Ectodermal cell (in vitro differentiated cells): ENCODE results near the gene ABL1.

Experiments
- H3K27ac ChIP-seq: 2 replicates; pipeline ENCODE4 v1.7.0; 2013; ENCODE audit warnings: mild to moderate bottlenecking, low read depth, low read length; ENCODE audit not compliant: insufficient read depth, poor library complexity, severe bottlenecking
- H3K27me3 ChIP-seq: 2 replicates; pipeline ENCODE4 v1.7.0; 2013; ENCODE audit warnings: mild to moderate bottlenecking, low read length; ENCODE audit not compliant: insufficient read depth, control insufficient read depth, poor library complexity, severe bottlenecking
- H3K36me3 ChIP-seq: one replicate; pipeline ENCODE4 v1.7.0; 2013; ENCODE audit warnings: low read length; ENCODE audit not compliant: control insufficient read depth, insufficient read depth
- H3K4me1 ChIP-seq: one replicate; pipeline ENCODE4 v1.7.0; 2013; ENCODE audit warnings: low read length; ENCODE audit not compliant: control insufficient read depth, insufficient read depth
- H3K4me3 ChIP-seq: 2 replicates; pipeline ENCODE4 v1.7.0; 2013; ENCODE audit warnings: low read depth, low read length, control low read depth; ENCODE audit not compliant: insufficient read depth
- H3K9me3 ChIP-seq: 2 replicates; pipeline ENCODE4 v1.7.0; 2013; ENCODE audit warnings: mild to moderate bottlenecking, low read length, moderate library complexity; ENCODE audit not compliant: control insufficient read depth
- WGBS, 2 experiments: methylation state at CpG; one replicate each; pipeline ENCODE4 v1.1.7; 2013; ENCODE audit warnings: missing lambda C conversion rate in 2 of 2; 5-methylcytosine and 5-hydroxymethylcytosine counted together

ABL1 gene

GRCh38 chr9:130882696-130883225 is 47.7 kb downstream of the ABL1 start:
- no peak overlapping the region for H3K27ac ChIP-seq
- H3K9me3 ChIP-seq: no peaks in the 10 kb centered on the region
- no peaks in the 10 kb centered on the region for H3K4me1 ChIP-seq
- no peak overlapping the region for H3K4me3 ChIP-seq
- WGBS, 2 experiments: 92 to 97% methylated on average over 15 of the region's 15 CpGs
- peaks cover 67% of the 10 kb centered on the region for H3K36me3 ChIP-seq
- no peaks in the 10 kb centered on the region for H3K27me3 ChIP-seq

- Histone ChIP-seq H3K4me3 (no peak overlapping the region), H3K27me3 (no peaks in the 10 kb centered on the region), H3K27ac (no peak overlapping the region), H3K4me1 (no peaks in the 10 kb centered on the region), H3K9me3 (no peaks in the 10 kb centered on the region), H3K36me3 (peaks cover 69% of the 10 kb centered on the region)
- WGBS, 2 experiments: 87 to 90% methylated on average over 5 of the region's 5 CpGs
Observed at GRCh38 chr9:130883479-130883878, 48.4 kb downstream of the ABL1 start.

- no peaks in the 10 kb centered on the region for H3K27me3 ChIP-seq
- H3K4me3 ChIP-seq: no peak overlapping the region
- H3K9me3 ChIP-seq: no peaks in the 10 kb centered on the region
- WGBS, 2 experiments: 93 to 95% methylated on average over 25 of the region's 25 CpGs
- H3K27ac ChIP-seq: no peak overlapping the region
- no peaks in the 10 kb centered on the region for H3K4me1 ChIP-seq
- peaks cover 64% of the 10 kb centered on the region for H3K36me3 ChIP-seq
Observed at GRCh38 chr9:130884111-130884531, 49.1 kb downstream of the ABL1 start.

GRCh38 chr9:130884542-130885483 is 49.8 kb downstream of the ABL1 start:
- Histone ChIP-seq H3K36me3 (peaks cover 58% of the 10 kb centered on the region), H3K4me3 (no peak overlapping the region), H3K4me1 (no peaks in the 10 kb centered on the region), H3K9me3 (no peaks in the 10 kb centered on the region), H3K27me3 (no peaks in the 10 kb centered on the region), H3K27ac (no peak overlapping the region)
- 94 to 95% methylated on average over 47 of the region's 47 CpGs for WGBS, 2 experiments

- 94% methylated on average over 35 of the region's 35 CpGs for WGBS, 2 experiments
- no peaks in the 10 kb centered on the region for H3K27me3 ChIP-seq
- H3K4me3 ChIP-seq: no peak overlapping the region
- H3K36me3 ChIP-seq: peaks cover 55% of the 10 kb centered on the region
- no peak overlapping the region for H3K27ac ChIP-seq
- H3K9me3 ChIP-seq: no peaks in the 10 kb centered on the region
- no peaks in the 10 kb centered on the region for H3K4me1 ChIP-seq
Observed at GRCh38 chr9:130885484-130886375, 50.7 kb downstream of the ABL1 start.

GRCh38 chr9:130886981-130887380 is 51.9 kb downstream of the ABL1 start:
- Histone ChIP-seq H3K36me3 (peaks cover 46% of the 10 kb centered on the region), H3K4me1 (peaks cover 9% of the 10 kb centered on the region), H3K9me3 (no peaks in the 10 kb centered on the region), H3K4me3 (no peak overlapping the region), H3K27me3 (no peaks in the 10 kb centered on the region), H3K27ac (no peak overlapping the region)
- WGBS, 2 experiments: 95% methylated on average over 23 of the region's 23 CpGs

GRCh38 chr9:130887494-130888144 is 52.6 kb downstream of the ABL1 start:
- H3K4me1 ChIP-seq: peaks cover 9% of the 10 kb centered on the region
- H3K27ac ChIP-seq: no peak overlapping the region
- H3K4me3 ChIP-seq: no peak overlapping the region
- H3K9me3 ChIP-seq: no peaks in the 10 kb centered on the region
- H3K36me3 ChIP-seq: peaks cover 46% of the 10 kb centered on the region
- WGBS, 2 experiments: 94 to 96% methylated on average over 25 of the region's 25 CpGs
- H3K27me3 ChIP-seq: no peaks in the 10 kb centered on the region

- Histone ChIP-seq H3K27ac (no peak overlapping the region), H3K4me3 (no peak overlapping the region), H3K27me3 (no peaks in the 10 kb centered on the region), H3K4me1 (peaks cover 9% of the 10 kb centered on the region), H3K36me3 (peaks cover 46% of the 10 kb centered on the region), H3K9me3 (no peaks in the 10 kb centered on the region)
- 96% methylated on average over 22 of the region's 22 CpGs for WGBS, 2 experiments
Observed at GRCh38 chr9:130888146-130888885, 53.3 kb downstream of the ABL1 start.

- Histone ChIP-seq H3K36me3 (peaks cover 30% of the 10 kb centered on the region), H3K9me3 (no peaks in the 10 kb centered on the region), H3K27me3 (no peaks in the 10 kb centered on the region), H3K4me1 (peaks cover 11% of the 10 kb centered on the region), H3K4me3 (no peak overlapping the region), H3K27ac (no peak overlapping the region)
- 95% methylated on average over 9 of the region's 9 CpGs for WGBS, 2 experiments
Observed at GRCh38 chr9:130890124-130890523, 55.1 kb downstream of the ABL1 start.
